BJ (cell line): ENCODE results near the gene SMARCB1. TPM values are rescaled to one million over a fixed set of nuclear protein-coding genes. Genes with fewer than 3 reads are reported as not detected.

Experiments
- CTCF ChIA-PET: fragments of 350-600 bp; formaldehyde crosslinking; extraction: SDS; loops from one replicate; lab custom pipeline; 2021; ENCODE audit warnings: antibody characterized with exemption, inconsistent platforms; lab: Yijun Ruan, JAX
- POLR2A ChIA-PET: fragments of 300-600 bp; sonication (Branson Sonifier 250); formaldehyde crosslinking; extraction: SDS; loops from one replicate; lab custom pipeline; 2021; ENCODE audit warnings: antibody characterized with exemption; lab: Charles Lee
- DNase-seq: peaks from one replicate; pipeline ENCODE4 v3.0.0-alpha.2; 2011; ENCODE audit warnings: low read depth
- H3K27me3 ChIP-seq: 2 replicates; pipeline ENCODE4 v1.6.0; 2011; ENCODE audit warnings: low read length; ENCODE audit not compliant: control insufficient read depth, insufficient read depth
- H3K36me3 ChIP-seq: 2 replicates; pipeline ENCODE4 v1.5.1; 2011; ENCODE audit warnings: low read length; ENCODE audit not compliant: control insufficient read depth, insufficient read depth
- H3K4me3 ChIP-seq: 2 replicates; pipeline ENCODE4 v1.5.1; 2011; ENCODE audit warnings: low read depth, mild to moderate bottlenecking, control low read depth, low read length
- polyA plus RNA-seq: library from polyadenylated mRNA; depleted of rRNA; stranded (reverse); fragments of >200 nt; gene quantifications from 2 replicates; pipeline ENCODE4 v1.2.3, GENCODE V29; 2011
- TF ChIP-seq, protein P1 (sequence below): IDR thresholded peaks from 2 replicates; pipeline ENCODE4 v1.5.1; 2011; ENCODE audit warnings: low read depth, mild to moderate bottlenecking, control low read depth, inconsistent platforms, low read length, moderate library complexity; ENCODE audit not compliant: insufficient read depth

Gene SMARCB1
- polyA plus RNA-seq, 1 experiment, result 174 TPM

DNA sequence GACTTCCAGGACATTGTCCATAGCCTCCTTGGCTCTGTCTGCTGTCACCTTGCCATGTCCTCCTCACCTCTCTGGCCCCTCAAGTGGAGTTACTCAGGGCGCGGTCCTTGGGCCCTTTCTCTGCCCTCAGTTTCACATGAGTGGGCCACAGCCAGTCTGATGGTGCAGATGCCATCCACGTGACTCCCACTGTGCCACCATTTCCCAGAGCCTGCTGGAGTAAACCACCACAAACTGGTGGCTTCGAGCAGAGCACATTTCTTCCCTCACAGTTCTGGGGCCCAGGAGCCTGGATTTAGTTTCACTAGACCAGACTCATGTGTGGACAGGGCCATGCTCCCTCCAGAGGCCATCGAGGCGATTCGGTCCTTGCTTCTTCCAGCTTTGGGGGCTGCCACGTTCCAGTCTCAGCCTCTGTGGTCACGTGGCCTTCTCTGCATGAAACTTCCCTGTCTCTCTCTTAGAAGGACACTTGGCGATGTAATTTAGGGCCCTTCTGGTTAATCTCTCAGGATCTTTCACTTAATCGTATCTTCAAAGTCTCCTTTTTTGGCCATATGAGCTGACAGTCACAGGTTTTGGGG is 14.6 kb downstream of the SMARCB1 start:
- no peak overlapping the region for H3K4me3 ChIP-seq
- TF ChIP-seq, protein P1, sequence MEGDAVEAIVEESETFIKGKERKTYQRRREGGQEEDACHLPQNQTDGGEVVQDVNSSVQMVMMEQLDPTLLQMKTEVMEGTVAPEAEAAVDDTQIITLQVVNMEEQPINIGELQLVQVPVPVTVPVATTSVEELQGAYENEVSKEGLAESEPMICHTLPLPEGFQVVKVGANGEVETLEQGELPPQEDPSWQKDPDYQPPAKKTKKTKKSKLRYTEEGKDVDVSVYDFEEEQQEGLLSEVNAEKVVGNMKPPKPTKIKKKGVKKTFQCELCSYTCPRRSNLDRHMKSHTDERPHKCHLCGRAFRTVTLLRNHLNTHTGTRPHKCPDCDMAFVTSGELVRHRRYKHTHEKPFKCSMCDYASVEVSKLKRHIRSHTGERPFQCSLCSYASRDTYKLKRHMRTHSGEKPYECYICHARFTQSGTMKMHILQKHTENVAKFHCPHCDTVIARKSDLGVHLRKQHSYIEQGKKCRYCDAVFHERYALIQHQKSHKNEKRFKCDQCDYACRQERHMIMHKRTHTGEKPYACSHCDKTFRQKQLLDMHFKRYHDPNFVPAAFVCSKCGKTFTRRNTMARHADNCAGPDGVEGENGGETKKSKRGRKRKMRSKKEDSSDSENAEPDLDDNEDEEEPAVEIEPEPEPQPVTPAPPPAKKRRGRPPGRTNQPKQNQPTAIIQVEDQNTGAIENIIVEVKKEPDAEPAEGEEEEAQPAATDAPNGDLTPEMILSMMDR, result no peak
- peaks cover 44% of the 10 kb centered on the region for H3K36me3 ChIP-seq
- POLR2A ChIA-PET, result no interaction called here
- no peaks in the 10 kb centered on the region for H3K27me3 ChIP-seq
- CTCF ChIA-PET, result no interaction called here
- no peak for DNase-seq

DNA sequence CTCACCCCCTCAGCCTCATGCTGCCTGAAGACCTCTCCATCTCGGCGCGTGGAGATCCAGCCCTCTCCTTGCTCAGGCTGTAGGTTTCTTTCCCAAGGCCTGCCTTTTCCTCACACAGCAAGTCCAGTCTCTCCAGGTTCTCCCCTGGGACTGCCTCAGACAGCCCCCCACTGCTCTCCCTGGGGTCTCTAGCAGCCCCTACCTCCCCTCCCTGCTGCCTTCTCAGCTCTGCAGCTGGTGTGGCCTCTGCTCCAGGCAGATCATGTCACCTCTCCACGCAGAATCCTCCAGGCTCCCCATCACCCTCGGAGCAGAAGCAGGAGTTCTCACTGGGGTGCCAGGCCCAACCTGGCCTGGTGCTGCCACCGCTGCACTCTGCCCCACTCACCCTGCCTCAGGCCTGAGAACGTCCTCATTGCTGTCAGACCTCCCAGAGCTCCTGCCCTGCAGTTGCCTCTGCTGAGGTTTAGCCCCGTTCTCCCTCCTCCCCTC is 15.2 kb downstream of the SMARCB1 start:
- no peak for DNase-seq
- TF ChIP-seq, protein P1, result no peak
- ChIA-PET POLR2A (no interaction called here), CTCF (interaction anchor here (1.0 kb wide), 1 partner anchor 31 kb away, joined by 3 read pairs; no protein-coding TSS in a partner anchor)
- H3K27me3 ChIP-seq, result no peaks in the 10 kb centered on the region
- peaks cover 45% of the 10 kb centered on the region for H3K36me3 ChIP-seq
- no peak overlapping the region for H3K4me3 ChIP-seq

- POLR2A ChIA-PET, result no interaction called here
- no peak for DNase-seq
- CTCF ChIA-PET, result interaction anchor here (0.7 to 1.4 kb wide), 3 partner anchors 32 to 36 kb away, joined by 3 to 6 read pairs (median 3); partner anchors contain the start of gene CHCHD10
- no peaks in the 10 kb centered on the region for H3K27me3 ChIP-seq
- TF ChIP-seq, protein P1, result no peak
- H3K36me3 ChIP-seq, result peaks cover 43% of the 10 kb centered on the region
- H3K4me3 ChIP-seq, result no peak overlapping the region
Measured at GRCh38 chr22:23803001-23803819, 16.4 kb downstream of the SMARCB1 start.

- H3K27me3 ChIP-seq, result no peaks in the 10 kb centered on the region
- H3K36me3 ChIP-seq, result peaks cover 41% of the 10 kb centered on the region
- no peak overlapping the region for H3K4me3 ChIP-seq
- TF ChIP-seq, protein P1, result no peak
- POLR2A ChIA-PET, result no interaction called here
- DNase-seq, result no peak
- CTCF ChIA-PET, result interaction anchor here (1.4 kb wide), 1 partner anchor 38 kb away, joined by 6 read pairs; no protein-coding TSS in a partner anchor
Measured at GRCh38 chr22:23804781-23805291, 18.1 kb downstream of the SMARCB1 start.

DNA sequence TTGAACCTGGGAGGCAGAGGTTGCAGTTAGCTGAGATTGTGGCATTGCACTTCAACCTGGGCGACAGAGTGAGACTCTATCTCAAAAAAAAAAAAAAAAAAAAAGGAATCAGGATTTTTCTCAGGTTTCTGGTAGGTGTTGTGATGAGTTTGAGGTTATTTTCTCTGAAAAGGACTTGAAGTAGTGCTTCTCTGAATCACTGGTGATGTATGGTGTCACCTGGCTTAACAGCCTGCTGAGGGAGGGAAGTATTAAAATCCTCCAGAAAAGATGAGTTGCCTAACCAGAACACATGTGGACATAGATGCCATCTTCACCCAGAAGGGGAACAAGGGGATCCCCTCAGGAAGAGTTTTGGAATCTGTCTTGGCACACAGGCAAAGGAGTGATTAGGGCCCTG is 20.1 kb downstream of the SMARCB1 start:
- DNase-seq, result no peak
- Histone ChIP-seq H3K27me3 (no peaks in the 10 kb centered on the region), H3K4me3 (no peak overlapping the region), H3K36me3 (peaks cover 29% of the 10 kb centered on the region)
- TF ChIP-seq, protein P1, result no peak
- CTCF ChIA-PET, result no interaction called here
- POLR2A ChIA-PET, result no interaction called here
